Heart left ventricle (tissue), 16 donors: ENCODE measurements around the gene DDX25. TPM values are rescaled to one million over a fixed set of nuclear protein-coding genes. Genes with fewer than 3 reads are reported as not detected.

Source experiments
- ATAC-seq, 4 donors: fragments of 200-7000 bp; cut with Tn5 transposase; one replicate each; pipeline ENCODE4 v1.9.1; 2020 to 2022; ENCODE audit warnings: moderate library complexity in 4 of 4, mild to moderate bottlenecking in 3 of 4, moderate number of reproducible peaks in 1 of 4
- DNase-seq, 5 donors: peaks; one replicate each; pipeline ENCODE4 v3.0.0-alpha.2; 2020
- H3K27ac ChIP-seq, 12 donors: fragments of 200-600 bp; sonication (generic) in 4 of 12; one replicate each; pipeline versions ENCODE4 v1.5.0 to v1.8.0; 2016 to 2022; ENCODE audit warnings: mild to moderate bottlenecking in 2 of 12
- H3K27me3 ChIP-seq, 9 donors: fragments of 200-600 bp; sonication (generic) in 2 of 9; one replicate each; pipeline versions ENCODE4 v1.5.1 to v1.8.0; 2016 to 2022; ENCODE audit warnings: mild to moderate bottlenecking in 3 of 9
- H3K36me3 ChIP-seq, 9 donors: fragments of 200-600 bp; sonication (generic) in 2 of 9; one replicate each; pipeline versions ENCODE4 v1.5.0 to v1.8.0; 2018 to 2022; ENCODE audit warnings: mild to moderate bottlenecking in 2 of 9
- H3K4me1 ChIP-seq, 12 donors: fragments of 200-600 bp; sonication (generic) in 4 of 12; one replicate each; pipeline versions ENCODE4 v1.5.0 to v1.8.0; 2016 to 2022; ENCODE audit warnings: mild to moderate bottlenecking in 3 of 12
- H3K4me3 ChIP-seq, 12 donors: fragments of 200-600 bp; sonication (generic) in 4 of 12; one replicate each; pipeline versions ENCODE4 v1.5.0 to v1.8.0; 2017 to 2022; ENCODE audit warnings: mild to moderate bottlenecking in 9 of 12, moderate library complexity in 4 of 12
- H3K9me3 ChIP-seq, 12 donors: fragments of 200-600 bp; sonication (generic) in 4 of 12; one replicate each; pipeline versions ENCODE4 v1.5.0 to v1.8.0; 2016 to 2022; ENCODE audit warnings: mild to moderate bottlenecking in 1 of 12
- POLR2A ChIP-seq, 2 donors: fragments of 450-650 bp; IDR thresholded peaks; one replicate each; pipeline ENCODE4 v1.6.1; 2017; ENCODE audit warnings: antibody characterized with exemption in 2 of 2, mild to moderate bottlenecking in 2 of 2, moderate library complexity in 2 of 2
- WGBS, 4 donors: extraction: QIAGEN DNeasy Blood & Tissue Kit in 2 of 4; methylation state at CpG; one replicate each; pipeline versions ENCODE4 v1.1.5 to v1.1.7; 2013 to 2018; 5-methylcytosine and 5-hydroxymethylcytosine counted together
- intact Hi-C, 10 donors: fragments of 100-400 bp; cut with DNase I; formaldehyde crosslinking; loops; one replicate each; pipeline versions ENCODE4 v1.11.1 to v1.14.2; 2022
- polyA plus RNA-seq, 2 donors: library from polyadenylated mRNA; stranded (reverse); fragments of 200-250 nt; gene quantifications; one replicate each; pipeline ENCODE4 v1.2.3, GENCODE V29; 2013
- total RNA-seq, 9 donors: library from RNA; depleted of rRNA in 2 of 9; stranded (reverse); fragments of >200 nt in 2 of 9; fragmentation: NEBNext Ultra II Directional in 3 of 9; extraction: Animal tissue kit (Norgen Biotek cat#: 25700) in 3 of 9; gene quantifications; one replicate each; pipeline versions ENCODE4 v1.1.0 to v1.2.4, GENCODE V29; 2016 to 2023
- TF ChIP-seq, protein P1 (sequence below), 12 donors: fragments of 200-600 bp; sonication (generic) in 4 of 12; IDR thresholded peaks; one replicate each; pipeline versions ENCODE4 v1.5.0 to v1.8.0; 2018 to 2022; ENCODE audit warnings: antibody characterized with exemption in 12 of 12, mild to moderate bottlenecking in 5 of 12
- donor health status: ischemic (EF 13 %, LVEDD 7.1; RV severe dilation, severe dysfunction).
- donor health status: healthy with polysubstance abuse.
- donor health status: DM: no; HTN: yes; CAD: no.
- donor health status: DM: no; HTN: no; CAD: no.
- donor health status: ischemic (EF 25% LVEDD 6.9; RV normal size, moderate dysfunction).
- donor health status: ischemic (EF 25% LVEDD 5.7; RV mildly dilated, moderate dysfunction).
- donor health status: healthy.
- donor health status: DM: yes; HTN: yes; CAD: no.
- donor health status: ischemic (EF 35%, LVEDD 5.7; RV mildly dilated, moderate dysfunction).
- donor health status: nonischemic (EF 11% LVEDD 7.7; RV severe dilation, severe dysfunction).
- donor health status: DM: yes; HTN: yes; CAD: no.
- donor health status: PGD.
- donor health status: ischemic (EF 29% LVEDD 5.4; RV normal size, mild dysfunction).
- donor health status: nonischemic (EF 23%, LVEDD 6.1; RV moderate dilation, normal function).

The DDX25 gene
- total and polyA plus RNA-seq, 11 donors = not detected

DNA sequence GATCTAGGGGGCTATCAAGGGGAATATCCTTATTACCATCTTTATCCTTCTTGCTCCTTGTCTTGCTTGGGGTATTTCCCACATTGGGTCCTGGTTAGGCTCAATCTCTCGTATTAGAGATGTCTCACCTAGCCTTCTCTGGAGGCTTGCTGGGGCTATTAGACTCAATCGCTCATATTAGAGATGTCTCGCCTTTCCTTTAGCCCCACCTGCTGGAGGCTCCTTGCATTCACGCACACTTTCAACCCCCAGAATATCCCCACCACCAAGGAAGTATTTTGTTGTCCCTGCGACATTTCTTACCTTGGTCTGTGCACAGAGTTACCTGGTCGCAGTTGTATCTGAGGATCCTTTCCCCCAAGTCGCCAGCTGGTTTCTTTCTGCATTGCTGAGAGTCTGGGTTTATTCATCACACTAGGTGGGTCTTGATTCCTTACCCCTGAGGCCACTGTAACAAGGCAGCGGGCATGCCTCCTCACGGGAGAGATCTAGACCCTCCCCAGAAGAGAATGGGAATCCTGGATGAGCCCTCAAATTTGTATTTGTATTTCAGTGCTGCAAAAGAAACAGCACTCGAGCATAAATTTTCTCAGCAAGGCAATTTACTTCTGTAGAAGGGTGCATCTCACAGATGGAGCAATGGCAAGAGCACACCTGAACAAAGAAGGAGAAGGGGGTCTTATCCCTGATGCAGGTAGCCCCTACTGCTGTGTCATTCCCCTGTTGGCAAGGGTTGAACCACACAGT lies 32.7 kb upstream of the DDX25 start:
- DNase-seq (peak in 1 of 5 donors; percentile 29), ATAC-seq (no peak)
- no peak for TF ChIP-seq POLR2A (IDR thresholded peaks at IDR 0.05)
- TF ChIP-seq, protein P1, sequence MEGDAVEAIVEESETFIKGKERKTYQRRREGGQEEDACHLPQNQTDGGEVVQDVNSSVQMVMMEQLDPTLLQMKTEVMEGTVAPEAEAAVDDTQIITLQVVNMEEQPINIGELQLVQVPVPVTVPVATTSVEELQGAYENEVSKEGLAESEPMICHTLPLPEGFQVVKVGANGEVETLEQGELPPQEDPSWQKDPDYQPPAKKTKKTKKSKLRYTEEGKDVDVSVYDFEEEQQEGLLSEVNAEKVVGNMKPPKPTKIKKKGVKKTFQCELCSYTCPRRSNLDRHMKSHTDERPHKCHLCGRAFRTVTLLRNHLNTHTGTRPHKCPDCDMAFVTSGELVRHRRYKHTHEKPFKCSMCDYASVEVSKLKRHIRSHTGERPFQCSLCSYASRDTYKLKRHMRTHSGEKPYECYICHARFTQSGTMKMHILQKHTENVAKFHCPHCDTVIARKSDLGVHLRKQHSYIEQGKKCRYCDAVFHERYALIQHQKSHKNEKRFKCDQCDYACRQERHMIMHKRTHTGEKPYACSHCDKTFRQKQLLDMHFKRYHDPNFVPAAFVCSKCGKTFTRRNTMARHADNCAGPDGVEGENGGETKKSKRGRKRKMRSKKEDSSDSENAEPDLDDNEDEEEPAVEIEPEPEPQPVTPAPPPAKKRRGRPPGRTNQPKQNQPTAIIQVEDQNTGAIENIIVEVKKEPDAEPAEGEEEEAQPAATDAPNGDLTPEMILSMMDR (IDR thresholded peaks at IDR 0.05) = peak in 10 of 12 donors; percentile 7 to 48 (median 30)
- intact Hi-C loops = loop anchor here in 8 of 10 donors (5.0 to 10.0 kb wide), 6 partner anchors 244 to 917 kb away; partner anchors contain the start of genes CHEK1 (in 4 of the 8), CCDC15 (in 1 of the 8) and EI24 (in 1 of the 8)
- no peaks in the 10 kb centered on the region for H3K27me3 ChIP-seq
- H3K36me3 ChIP-seq = no peaks in the 10 kb centered on the region
- no peaks in the 10 kb centered on the region for H3K9me3 ChIP-seq
- WGBS, 4 donors = 69 to 81% (median 77%) methylated on average over 10 of the region's 10 CpGs
- no peaks in the 10 kb centered on the region for H3K4me1 ChIP-seq
- H3K27ac ChIP-seq = no peak overlapping the region
- H3K4me3 ChIP-seq = no peak overlapping the region

DNA sequence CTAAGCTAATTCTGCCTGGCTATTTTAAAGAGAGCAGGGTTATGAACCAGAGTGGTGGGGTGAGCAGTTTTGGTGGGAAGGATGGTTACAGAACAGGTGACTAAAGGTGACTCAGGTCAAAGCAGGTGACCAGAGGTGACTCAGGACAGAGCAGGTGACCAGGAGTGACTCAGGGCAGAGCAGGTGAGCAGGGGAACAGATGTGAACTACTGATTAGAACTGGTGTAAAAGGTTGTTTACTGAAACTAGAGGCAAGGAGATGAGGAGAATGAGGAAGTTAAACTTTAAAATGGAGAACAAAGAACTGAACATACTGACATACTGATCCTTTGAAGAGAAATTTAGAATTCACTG lies 32.2 kb upstream of the DDX25 start:
- intact Hi-C loops = loop anchor here in 8 of 10 donors (5.0 to 10.0 kb wide), 6 partner anchors 245 to 917 kb away; partner anchors contain the start of genes CHEK1 (in 4 of the 8), CCDC15 (in 1 of the 8) and EI24 (in 1 of the 8)
- Histone ChIP-seq H3K4me1 (no peaks in the 10 kb centered on the region), H3K9me3 (no peaks in the 10 kb centered on the region), H3K4me3 (no peak overlapping the region), H3K27ac (no peak overlapping the region), H3K27me3 (no peaks in the 10 kb centered on the region), H3K36me3 (no peaks in the 10 kb centered on the region)
- DNase-seq = no peak
- no peak for ATAC-seq
- no peak for TF ChIP-seq POLR2A (IDR thresholded peaks at IDR 0.05)
- TF ChIP-seq, protein P1 (IDR thresholded peaks at IDR 0.05) = no peak

DNA sequence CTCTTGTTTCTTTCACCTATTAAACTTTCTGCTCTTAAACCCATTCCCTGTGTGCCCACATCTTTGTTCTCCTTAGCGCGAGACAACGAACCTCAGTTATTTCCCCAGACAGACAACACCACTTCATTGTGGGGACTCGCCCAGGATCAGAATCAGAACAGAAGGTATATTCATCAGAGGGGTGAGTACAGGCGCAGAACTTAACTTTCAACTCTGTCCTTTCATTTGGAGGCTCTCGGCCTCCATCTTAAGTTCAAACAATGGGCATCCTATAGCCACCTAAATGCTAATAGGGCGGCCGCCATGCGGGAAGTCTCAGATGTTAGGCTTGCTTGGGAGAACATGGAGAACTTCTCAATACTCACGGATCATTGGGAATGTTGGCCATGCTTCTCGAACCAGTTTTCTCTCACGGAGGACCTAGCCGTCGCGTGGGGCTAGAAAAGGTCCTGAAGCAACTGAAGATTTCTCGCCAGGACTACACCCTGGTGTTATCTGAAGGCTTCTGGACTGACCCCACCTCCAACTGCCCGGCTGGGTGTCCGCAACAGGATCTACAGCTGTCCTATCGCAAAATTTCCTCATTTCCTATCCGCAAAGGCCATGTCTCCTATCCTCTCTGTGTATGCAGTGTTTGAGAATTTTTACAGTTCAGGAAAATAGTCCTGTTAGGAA lies 30.3 kb upstream of the DDX25 start:
- DNase-seq (no peak), ATAC-seq (peak in 3 of 4 donors; percentile 20 to 34 (median 30))
- intact Hi-C loops = loop anchor here in 8 of 10 donors (5.0 to 10.0 kb wide), 6 partner anchors 247 to 919 kb away; partner anchors contain the start of genes CHEK1 (in 4 of the 8), CCDC15 (in 1 of the 8) and EI24 (in 1 of the 8)
- no peak overlapping the region for H3K27ac ChIP-seq
- H3K9me3 ChIP-seq = no peaks in the 10 kb centered on the region
- H3K27me3 ChIP-seq = no peaks in the 10 kb centered on the region
- 69 to 74% (median 71%) methylated on average over 20 of the region's 20 CpGs for WGBS, 4 donors
- H3K4me3 ChIP-seq = peak overlapping the region in 8 of 12 donors; percentile 12 to 38 (median 28)
- H3K4me1 ChIP-seq = no peaks in the 10 kb centered on the region
- H3K36me3 ChIP-seq = no peaks in the 10 kb centered on the region
- TF ChIP-seq, protein P1 (IDR thresholded peaks at IDR 0.05) = no peak
- no peak for TF ChIP-seq POLR2A (IDR thresholded peaks at IDR 0.05)
